ENCODE data around the gene THSD4.

DNA sequence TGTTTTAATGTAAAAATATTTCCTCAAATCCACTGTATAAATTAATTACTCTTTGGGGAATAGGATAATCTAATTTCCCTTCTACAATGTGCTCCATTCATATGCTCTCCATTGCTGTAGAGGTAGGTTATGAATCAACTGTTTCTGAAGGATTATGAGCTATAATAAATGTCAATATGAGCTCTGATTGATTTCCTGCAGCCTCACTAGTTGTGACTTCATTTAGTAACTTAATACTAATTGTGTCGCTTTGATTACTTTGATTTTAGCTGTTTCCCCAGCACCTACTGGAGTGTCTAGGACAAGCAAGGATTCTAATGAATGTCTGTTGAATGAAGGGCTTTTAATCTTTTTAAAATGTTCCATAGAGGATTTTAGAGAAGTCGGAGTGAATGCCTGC is 458.3 kb downstream of the THSD4 start:
- TF ChIP-seq, protein P1, sequence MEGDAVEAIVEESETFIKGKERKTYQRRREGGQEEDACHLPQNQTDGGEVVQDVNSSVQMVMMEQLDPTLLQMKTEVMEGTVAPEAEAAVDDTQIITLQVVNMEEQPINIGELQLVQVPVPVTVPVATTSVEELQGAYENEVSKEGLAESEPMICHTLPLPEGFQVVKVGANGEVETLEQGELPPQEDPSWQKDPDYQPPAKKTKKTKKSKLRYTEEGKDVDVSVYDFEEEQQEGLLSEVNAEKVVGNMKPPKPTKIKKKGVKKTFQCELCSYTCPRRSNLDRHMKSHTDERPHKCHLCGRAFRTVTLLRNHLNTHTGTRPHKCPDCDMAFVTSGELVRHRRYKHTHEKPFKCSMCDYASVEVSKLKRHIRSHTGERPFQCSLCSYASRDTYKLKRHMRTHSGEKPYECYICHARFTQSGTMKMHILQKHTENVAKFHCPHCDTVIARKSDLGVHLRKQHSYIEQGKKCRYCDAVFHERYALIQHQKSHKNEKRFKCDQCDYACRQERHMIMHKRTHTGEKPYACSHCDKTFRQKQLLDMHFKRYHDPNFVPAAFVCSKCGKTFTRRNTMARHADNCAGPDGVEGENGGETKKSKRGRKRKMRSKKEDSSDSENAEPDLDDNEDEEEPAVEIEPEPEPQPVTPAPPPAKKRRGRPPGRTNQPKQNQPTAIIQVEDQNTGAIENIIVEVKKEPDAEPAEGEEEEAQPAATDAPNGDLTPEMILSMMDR (IDR thresholded peaks at IDR 0.05) = no peak
- TF ChIP-seq POLR2A (IDR thresholded peaks at IDR 0.05) = no peak
